ENCODE measurements around the gene SKIDA1.

SKIDA1 gene

GRCh38 chr10:21479570-21480315 is 45.7 kb downstream of the SKIDA1 start:
- DNase-seq (ENCODE audit: low spot score): no peak

GRCh38 chr10:21475393-21475792 is 50.1 kb downstream of the SKIDA1 start:
- no peak for DNase-seq (ENCODE audit: low spot score)

DNA sequence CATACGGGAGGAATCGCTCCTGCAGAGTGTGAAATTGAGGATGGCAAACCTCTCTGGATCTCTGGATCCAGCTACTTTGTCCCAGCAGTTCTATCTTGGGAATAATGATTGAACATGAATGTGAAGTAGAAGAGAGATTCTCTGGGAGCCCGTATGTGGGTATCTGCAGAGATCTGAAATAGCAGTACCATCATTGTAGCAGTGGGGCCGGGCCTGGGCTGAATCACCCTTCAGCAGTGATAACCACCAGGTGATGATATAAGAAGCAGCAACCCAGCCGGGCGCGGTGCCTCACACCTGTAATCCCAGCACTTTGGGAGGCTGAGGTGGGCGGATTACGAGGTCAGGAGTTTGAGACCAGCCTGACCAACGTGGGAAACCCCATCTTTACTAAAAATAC is 51.9 kb downstream of the SKIDA1 start:
- no peak for DNase-seq (ENCODE audit: low spot score)

DNA sequence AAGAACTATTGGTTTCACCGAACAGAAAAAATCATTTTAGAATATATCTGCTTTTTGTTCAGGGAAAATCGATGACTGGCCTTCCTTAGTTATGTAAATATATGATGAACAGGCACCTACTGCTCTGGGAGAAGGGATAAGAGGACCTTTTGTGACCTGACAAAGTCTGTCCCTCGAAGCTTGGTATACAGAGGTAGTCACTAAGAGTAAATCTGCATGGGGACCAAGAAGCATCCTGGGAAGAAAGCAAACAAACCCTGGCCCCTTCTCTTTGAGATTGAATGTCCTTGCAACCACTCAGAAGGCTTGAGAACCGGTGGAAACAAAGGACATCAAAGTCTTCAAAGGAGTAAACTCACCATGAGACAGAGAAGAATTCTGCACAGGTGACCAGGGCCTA is 52.3 kb downstream of the SKIDA1 start:
- DNase-seq (ENCODE audit: low spot score): no peak

DNA sequence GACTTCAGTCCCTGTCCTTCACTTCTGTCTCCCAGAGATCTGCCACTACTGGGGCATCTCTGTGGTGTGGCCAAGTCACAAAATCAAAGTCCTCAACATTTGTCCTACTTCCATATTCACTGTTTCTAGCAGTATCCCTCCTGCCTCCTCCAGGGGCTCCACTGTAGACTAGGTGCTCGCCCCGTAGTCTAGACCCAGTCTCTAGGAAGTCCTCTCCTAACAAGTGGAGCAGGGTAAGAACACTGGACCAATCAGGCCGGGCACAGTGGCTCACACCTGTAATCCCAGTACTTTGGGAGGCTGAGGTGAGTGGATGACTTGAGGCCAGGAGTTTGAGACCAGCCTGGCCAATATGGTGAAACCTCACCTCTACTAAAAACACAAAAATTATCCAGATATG is 57.4 kb downstream of the SKIDA1 start:
- DNase-seq (ENCODE audit: low spot score): no peak

DNA sequence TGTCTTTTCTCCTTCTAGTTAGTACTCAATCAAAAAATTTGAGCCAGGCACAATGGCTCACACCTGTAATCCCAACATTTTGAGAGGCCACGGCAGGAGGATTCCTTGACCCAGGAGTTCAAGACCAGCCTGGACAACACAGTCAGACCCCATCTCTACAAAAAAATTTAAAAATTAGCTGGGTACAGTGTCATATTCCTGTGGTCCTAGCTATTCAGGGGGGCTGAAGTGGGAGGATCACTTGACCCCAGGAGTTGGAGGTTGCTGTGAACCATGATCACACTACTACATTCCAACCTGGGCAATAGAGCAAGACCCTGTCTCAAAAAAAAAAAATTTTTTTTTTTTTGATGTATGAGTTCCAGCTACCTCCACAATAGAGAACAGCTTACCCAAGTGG is 57.8 kb downstream of the SKIDA1 start:
- DNase-seq (ENCODE audit: low spot score): no peak

DNA sequence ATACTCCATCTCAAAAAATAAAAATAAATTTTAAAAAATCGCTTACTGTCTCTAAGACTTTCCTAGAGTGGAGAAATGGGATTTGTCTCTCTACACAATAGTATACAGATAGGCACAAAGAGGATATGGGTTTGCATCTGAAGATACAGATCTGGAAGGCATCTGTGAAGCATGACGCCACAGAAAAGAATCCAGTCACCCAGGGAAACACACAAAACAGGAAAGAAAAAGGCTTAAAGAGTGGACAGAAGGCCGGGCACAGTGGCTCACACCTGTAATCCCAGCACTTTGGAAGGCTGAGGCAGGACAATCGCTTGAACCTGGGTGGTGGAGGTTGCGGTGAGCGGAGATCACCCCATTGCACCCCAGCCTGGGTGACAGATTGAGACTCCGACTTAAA is 61.3 kb downstream of the SKIDA1 start:
- no peak for DNase-seq (ENCODE audit: low spot score)
